ENCODE measurements around the gene EIF4G3.
"Not testable (repeated sequence)": the region's sequence is repeated elsewhere in the genome, so short reads cannot be mapped to it uniquely, and the experiment has no call there.

EIF4G3 gene

GRCh38 chr1:21176586-21177555, at the start of gene EIF4G3:
Gene EIF4G3 (minus strand): TSS chr1:21176897. CDS start chr1:21002742, 174,155 bp downstream.
- peak; percentile 96 for DNase-seq (ENCODE audit: low read depth in 2 of 2)

GRCh38 chr1:21225065-21225464, 48.4 kb upstream of the EIF4G3 start:
- no peak for DNase-seq (ENCODE audit: low read depth in 2 of 2)

- no peak for DNase-seq (ENCODE audit: low read depth in 2 of 2)
Observed at GRCh38 chr1:21220815-21221214, 44.1 kb upstream of the EIF4G3 start.

GRCh38 chr1:21219674-21220073, 43.0 kb upstream of the EIF4G3 start:
- DNase-seq (ENCODE audit: low read depth in 2 of 2): no peak

- no peak for DNase-seq (ENCODE audit: low read depth in 2 of 2)
Observed at GRCh38 chr1:21217812-21218596, 41.3 kb upstream of the EIF4G3 start.

- peak; percentile 14 to 50 for DNase-seq (ENCODE audit: low read depth in 2 of 2)
Observed at GRCh38 chr1:21216835-21217811, 40.4 kb upstream of the EIF4G3 start.

GRCh38 chr1:21212126-21212525, 35.4 kb upstream of the EIF4G3 start:
- no peak for DNase-seq (ENCODE audit: low read depth in 2 of 2)

- DNase-seq (ENCODE audit: low read depth in 2 of 2): not testable (repeated sequence)
Observed at GRCh38 chr1:21208137-21208700, 31.5 kb upstream of the EIF4G3 start.

- DNase-seq (ENCODE audit: low read depth in 2 of 2): no peak
Observed at GRCh38 chr1:21206117-21206516, 29.4 kb upstream of the EIF4G3 start.

- DNase-seq (ENCODE audit: low read depth in 2 of 2): no peak
Observed at GRCh38 chr1:21205416-21205815, 28.7 kb upstream of the EIF4G3 start.

- no peak for DNase-seq (ENCODE audit: low read depth in 2 of 2)
Observed at GRCh38 chr1:21201650-21202049, 25.0 kb upstream of the EIF4G3 start.

GRCh38 chr1:21201238-21201637, 24.5 kb upstream of the EIF4G3 start:
- DNase-seq (ENCODE audit: low read depth in 2 of 2): not testable (repeated sequence)

GRCh38 chr1:21200767-21201166, 24.1 kb upstream of the EIF4G3 start:
- DNase-seq (ENCODE audit: low read depth in 2 of 2): no peak

GRCh38 chr1:21198929-21199328, 22.2 kb upstream of the EIF4G3 start:
- no peak for DNase-seq (ENCODE audit: low read depth in 2 of 2)

GRCh38 chr1:21192871-21193270, 16.2 kb upstream of the EIF4G3 start:
- no peak for DNase-seq (ENCODE audit: low read depth in 2 of 2)

GRCh38 chr1:21192284-21192683, 15.6 kb upstream of the EIF4G3 start:
- no peak for DNase-seq (ENCODE audit: low read depth in 2 of 2)

- not testable (repeated sequence) for DNase-seq (ENCODE audit: low read depth in 2 of 2)
Observed at GRCh38 chr1:21190771-21191170, 14.1 kb upstream of the EIF4G3 start.

- DNase-seq (ENCODE audit: low read depth in 2 of 2): no peak
Observed at GRCh38 chr1:21189906-21190500, 13.3 kb upstream of the EIF4G3 start.

GRCh38 chr1:21189421-21189820, 12.7 kb upstream of the EIF4G3 start:
- DNase-seq (ENCODE audit: low read depth in 2 of 2): no peak

GRCh38 chr1:21188235-21188634, 11.5 kb upstream of the EIF4G3 start:
- no peak for DNase-seq (ENCODE audit: low read depth in 2 of 2)
